B cell (primary cell): ENCODE measurements around the gene CHCHD2. TPM values are rescaled to one million over a fixed set of nuclear protein-coding genes. Genes with fewer than 3 reads are reported as not detected.
"Not testable (repeated sequence)": the region's sequence is repeated elsewhere in the genome, so short reads cannot be mapped to it uniquely, and the experiment has no call there.

Experiments used
- ATAC-seq: fragments of 200-7000 bp; cut with Tn5 transposase; one replicate; pipeline ENCODE4 v1.10.0; 2021; ENCODE audit warnings: low read depth, mild to moderate bottlenecking, moderate number of reproducible peaks, moderate library complexity
- CTCF ChIA-PET: fragments of 350-600 bp; sonication (Branson Sonifier 250); formaldehyde crosslinking; loops from one replicate; lab custom pipeline; 2021; ENCODE audit warnings: antibody characterized with exemption, inconsistent platforms; lab: Charles Lee
- POLR2A ChIA-PET: fragments of 350-600 bp; sonication (Branson Sonifier 250); formaldehyde crosslinking; loops from one replicate; lab custom pipeline; 2021; ENCODE audit warnings: antibody characterized with exemption; lab: Charles Lee
- DNase-seq: peaks from one replicate; pipeline ENCODE4 v3.0.0; 2013
- H2AFZ ChIP-seq: 2 replicates; pipeline ENCODE4 v1.6.1; 2012; ENCODE audit warnings: mild to moderate bottlenecking, low read depth, low read length; ENCODE audit not compliant: insufficient read depth, poor library complexity, severe bottlenecking
- H3K27ac ChIP-seq, 2 donors: 1 replicate in 1 of 2; 2 replicates in 1 of 2; pipeline ENCODE4 v1.5.1; 2012 to 2013; ENCODE audit warnings: low read length in 2 of 2, mild to moderate bottlenecking in 2 of 2, moderate library complexity in 1 of 2
- H3K27me3 ChIP-seq, 4 experiments: fragments of 200-600 bp in 1 of 4; sonication (generic) in 1 of 4; replicated peaks in 1 of 4; 1 replicate in 2 of 4; 2 replicates in 2 of 4; pipeline versions ENCODE4 v1.6.1 to v1.7.0; 2013 to 2016; ENCODE audit warnings: low read length in 3 of 4, mild to moderate bottlenecking in 2 of 4, mixed read lengths in 1 of 4, moderate library complexity in 1 of 4; ENCODE audit not compliant: insufficient read depth in 4 of 4, control insufficient read depth in 3 of 4; ENCODE audit errors: control extremely low read depth in 1 of 4
- H3K36me3 ChIP-seq, 2 experiments: replicated peaks in 1 of 2; 1 replicate in 1 of 2; 2 replicates in 1 of 2; pipeline versions ENCODE4 v1.6.1 to v1.7.1; 2013; ENCODE audit warnings: low read length in 1 of 2; ENCODE audit not compliant: insufficient read depth in 2 of 2, control insufficient read depth in 1 of 2; ENCODE audit errors: control extremely low read depth in 1 of 2, extremely low read depth in 1 of 2
- H3K4me1 ChIP-seq, 2 donors: fragments of 200-600 bp in 1 of 2; sonication (generic) in 1 of 2; 1 replicate in 1 of 2; 2 replicates in 1 of 2; pipeline versions ENCODE4 v1.5.1 to v1.6.1; 2013 to 2017; ENCODE audit warnings: low read length in 2 of 2; ENCODE audit not compliant: control insufficient read depth in 2 of 2, insufficient read depth in 2 of 2
- H3K4me2 ChIP-seq: replicated peaks from 2 replicates; pipeline ENCODE3; 2012; ENCODE audit warnings: mild to moderate bottlenecking, low read depth, low read length; ENCODE audit not compliant: poor library complexity, severe bottlenecking
- H3K4me3 ChIP-seq, 5 experiments: fragments of 200-600 bp in 1 of 5; sonication (generic) in 1 of 5; 1 replicate in 3 of 5; 2 replicates in 2 of 5; pipeline versions ENCODE4 v1.5.1 to v1.7.0; 2011 to 2016; ENCODE audit warnings: low read length in 4 of 5, mild to moderate bottlenecking in 4 of 5, low read depth in 2 of 5, control low read depth in 1 of 5, moderate library complexity in 1 of 5; ENCODE audit not compliant: insufficient read depth in 1 of 5; ENCODE audit errors: control extremely low read depth in 1 of 5, extremely low read depth in 1 of 5
- H3K79me2 ChIP-seq: fragments of 200-600 bp; sonication (generic); one replicate; pipeline ENCODE4 v1.6.0; 2016; ENCODE audit warnings: low read length; ENCODE audit not compliant: control insufficient read depth, insufficient read depth
- H3K9ac ChIP-seq: fragments of 200-600 bp; sonication (generic); 2 replicates; pipeline ENCODE4 v1.6.1; 2017; ENCODE audit warnings: mild to moderate bottlenecking, low read length, moderate library complexity
- H3K9me3 ChIP-seq, 3 donors: one replicate each; pipeline versions ENCODE4 v1.6.1 to v1.7.1; 2013; ENCODE audit warnings: low read length in 2 of 3; ENCODE audit not compliant: control insufficient read depth in 2 of 3, insufficient read depth in 1 of 3; ENCODE audit errors: control extremely low read depth in 1 of 3
- H4K20me1 ChIP-seq: 2 replicates; pipeline ENCODE4 v1.6.0; 2012; ENCODE audit warnings: mild to moderate bottlenecking, low read length; ENCODE audit not compliant: insufficient read depth, control insufficient read depth, poor library complexity, severe bottlenecking
- H3K27ac Mint-ChIP-seq: one replicate; pipeline ENCODE4 v1.8.0; 2021; ENCODE audit warnings: mixed read lengths
- H3K27me3 Mint-ChIP-seq: one replicate; pipeline ENCODE4 v1.8.0; 2021; ENCODE audit warnings: mixed read lengths
- H3K4me1 Mint-ChIP-seq: one replicate; pipeline ENCODE4 v1.8.0; 2021; ENCODE audit warnings: mixed read lengths
- H3K4me3 Mint-ChIP-seq: one replicate; pipeline ENCODE4 v1.8.0; 2021; ENCODE audit warnings: mixed read lengths
- H3K9me3 Mint-ChIP-seq: one replicate; pipeline ENCODE4 v1.8.0; 2022; ENCODE audit warnings: mixed read lengths; ENCODE audit not compliant: insufficient read depth
- EZH2 ChIP-seq: IDR thresholded peaks from 2 replicates; pipeline ENCODE4 v1.6.1; 2012; ENCODE audit warnings: borderline replicate concordance, low read depth, mild to moderate bottlenecking, moderate library complexity, low read length; ENCODE audit not compliant: insufficient read depth, poor library complexity, severe bottlenecking
- WGBS: methylation state at CpG from one replicate; pipeline ENCODE4 v1.1.5; 2013; ENCODE audit warnings: missing lambda C conversion rate; ENCODE audit not compliant: insufficient coverage; 5-methylcytosine and 5-hydroxymethylcytosine counted together
- intact Hi-C: fragments of 100-400 bp; cut with micrococcal nuclease; formaldehyde crosslinking; loops from one replicate; pipeline ENCODE4 v1.10.0; 2022
- polyA plus RNA-seq: library from polyadenylated mRNA; depleted of rRNA; stranded (reverse); fragments of >200 nt; gene quantifications from 2 replicates; pipeline ENCODE4 v1.2.3, GENCODE V29; 2012
- total RNA-seq, 2 donors: library from RNA; stranded (reverse); fragments of 120-200 nt in 1 of 2; gene quantifications; 1 replicate in 1 of 2; 2 replicates in 1 of 2; pipeline versions ENCODE4 v1.2.3 to v1.2.4, GENCODE V29; 2013 to 2022
- TF ChIP-seq, protein P1 (sequence below): fragments of 200-600 bp; IDR thresholded peaks from one replicate; pipeline ENCODE4 v1.8.0; 2022; ENCODE audit warnings: antibody characterized with exemption, mild to moderate bottlenecking

CHCHD2 gene
- total and polyA plus RNA-seq, 2 donors (not counting 1 experiment from before 2014, with no cell fraction given): 166 to 286 TPM

DNA sequence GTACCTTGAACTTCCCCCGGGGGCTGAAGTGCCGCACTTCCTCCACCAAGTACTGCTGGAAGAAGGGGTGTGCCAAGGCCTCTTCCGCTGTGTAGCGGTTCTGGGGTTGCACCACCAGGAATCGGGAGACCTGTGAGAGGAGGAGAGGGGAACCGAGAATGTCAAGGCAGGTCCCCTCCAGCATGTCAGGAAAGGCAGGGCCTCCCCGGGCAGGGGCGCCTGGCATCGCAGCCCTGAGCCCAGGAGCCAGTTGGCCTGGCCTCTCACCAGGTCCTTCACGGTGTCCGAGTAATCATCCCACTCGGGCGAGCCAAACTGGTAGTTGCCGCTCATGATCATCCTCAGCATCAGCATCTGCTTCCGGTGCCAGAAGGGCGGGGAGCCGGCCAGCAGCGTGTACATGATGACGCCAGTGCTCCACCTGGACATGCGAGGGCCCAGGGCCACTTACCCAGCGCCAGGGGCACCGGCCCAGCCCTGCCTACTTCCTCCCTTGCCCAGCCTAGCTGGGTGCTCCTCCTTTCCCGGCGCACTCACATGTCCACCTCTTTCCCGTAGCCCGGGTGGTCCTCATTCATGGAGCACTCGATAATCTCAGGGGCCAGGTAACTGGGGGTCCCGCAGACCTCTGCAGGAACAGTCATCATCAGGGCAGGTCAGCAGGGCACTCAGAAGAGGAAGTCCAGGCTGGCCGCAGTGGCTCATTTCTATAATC is 24.5 kb downstream of the CHCHD2 start:
- H2AFZ ChIP-seq: no peak overlapping the region
- no peak overlapping the region for H3K27ac ChIP-seq
- Mint-ChIP-seq H3K4me3 (no peak overlapping the region), H3K9me3 (no peaks in the 10 kb centered on the region), H3K4me1 (no peaks in the 10 kb centered on the region), H3K27ac (no peak overlapping the region), H3K27me3 (no peaks in the 10 kb centered on the region)
- ATAC-seq (no peak), DNase-seq (no peak)
- TF ChIP-seq, protein P1, sequence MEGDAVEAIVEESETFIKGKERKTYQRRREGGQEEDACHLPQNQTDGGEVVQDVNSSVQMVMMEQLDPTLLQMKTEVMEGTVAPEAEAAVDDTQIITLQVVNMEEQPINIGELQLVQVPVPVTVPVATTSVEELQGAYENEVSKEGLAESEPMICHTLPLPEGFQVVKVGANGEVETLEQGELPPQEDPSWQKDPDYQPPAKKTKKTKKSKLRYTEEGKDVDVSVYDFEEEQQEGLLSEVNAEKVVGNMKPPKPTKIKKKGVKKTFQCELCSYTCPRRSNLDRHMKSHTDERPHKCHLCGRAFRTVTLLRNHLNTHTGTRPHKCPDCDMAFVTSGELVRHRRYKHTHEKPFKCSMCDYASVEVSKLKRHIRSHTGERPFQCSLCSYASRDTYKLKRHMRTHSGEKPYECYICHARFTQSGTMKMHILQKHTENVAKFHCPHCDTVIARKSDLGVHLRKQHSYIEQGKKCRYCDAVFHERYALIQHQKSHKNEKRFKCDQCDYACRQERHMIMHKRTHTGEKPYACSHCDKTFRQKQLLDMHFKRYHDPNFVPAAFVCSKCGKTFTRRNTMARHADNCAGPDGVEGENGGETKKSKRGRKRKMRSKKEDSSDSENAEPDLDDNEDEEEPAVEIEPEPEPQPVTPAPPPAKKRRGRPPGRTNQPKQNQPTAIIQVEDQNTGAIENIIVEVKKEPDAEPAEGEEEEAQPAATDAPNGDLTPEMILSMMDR: no peak
- TF ChIP-seq EZH2: no peak
- no peaks in the 10 kb centered on the region for H4K20me1 ChIP-seq
- WGBS: 98% methylated on average over 28 of the region's 29 CpGs
- H3K79me2 ChIP-seq: no peaks in the 10 kb centered on the region
- ChIA-PET CTCF (interaction anchor here (0.6 kb wide), 1 partner anchor 684 kb away, joined by 3 read pairs; no protein-coding TSS in a partner anchor), POLR2A (no interaction called here)
- H3K27me3 ChIP-seq: no peaks in the 10 kb centered on the region
- intact Hi-C loops: no loop called here
- H3K36me3 ChIP-seq: peaks cover 0 to 39% of the 10 kb centered on the region in 2 experiments
- H3K4me2 ChIP-seq: no peak overlapping the region
- H3K4me1 ChIP-seq: no peaks in the 10 kb centered on the region
- no peaks in the 10 kb centered on the region for H3K9me3 ChIP-seq
- H3K9ac ChIP-seq: no peak overlapping the region
- no peak overlapping the region for H3K4me3 ChIP-seq

DNA sequence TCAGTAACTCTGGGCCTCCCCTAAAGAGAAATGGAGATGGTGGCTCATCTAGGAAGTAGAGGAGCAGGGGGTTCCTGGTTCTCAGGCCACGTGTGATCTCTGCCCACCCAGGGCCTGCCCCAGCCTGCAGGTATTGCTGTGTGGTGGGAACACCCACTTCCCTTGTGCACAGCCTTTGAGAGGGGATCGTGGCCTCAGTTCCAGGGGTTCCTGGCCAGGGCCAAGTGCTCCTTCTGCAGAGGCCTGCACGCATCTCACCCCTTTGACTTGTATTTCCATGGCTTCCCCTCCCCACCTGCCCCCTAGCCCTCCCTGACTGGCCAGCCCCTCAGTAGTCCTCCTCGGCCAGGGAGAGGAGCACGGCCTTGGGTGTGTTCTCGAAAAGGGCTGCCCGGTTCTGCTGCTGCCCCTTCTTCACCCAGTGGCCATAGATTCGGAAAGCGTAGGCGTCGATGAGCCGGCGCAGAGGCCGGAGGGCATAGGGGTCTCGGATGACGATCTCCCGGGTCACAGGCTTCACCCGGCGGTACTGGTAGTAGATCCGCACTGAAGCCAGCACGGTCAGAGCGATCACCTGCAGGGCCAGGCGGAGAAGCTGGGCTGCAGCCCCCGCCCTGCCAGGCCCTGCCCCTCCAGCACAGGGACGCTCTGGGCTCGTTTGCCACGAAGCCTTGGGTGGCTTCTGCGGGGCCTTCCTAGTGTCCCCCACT is 25.4 kb downstream of the CHCHD2 start:
- H3K4me2 ChIP-seq, H3K27me3 ChIP-seq, CTCF ChIA-PET, intact Hi-C loops, H3K27ac Mint-ChIP-seq, H3K4me3 Mint-ChIP-seq, POLR2A ChIA-PET, H3K27me3 Mint-ChIP-seq, H3K9me3 Mint-ChIP-seq, H4K20me1 ChIP-seq, H3K4me3 ChIP-seq, H3K79me2 ChIP-seq, H3K27ac ChIP-seq, ATAC-seq, H2AFZ ChIP-seq, H3K9me3 ChIP-seq, H3K4me1 Mint-ChIP-seq, DNase-seq, H3K9ac ChIP-seq, H3K4me1 ChIP-seq: not testable (repeated sequence)
- WGBS: 96% methylated on average over 26 of the region's 28 CpGs
- H3K36me3 ChIP-seq: peaks cover 0 to 42% of the 10 kb centered on the region in 2 experiments
